Ovary (tissue), 3 donors: ENCODE data around the gene PLEK.

ENCODE experiments used
- EP300 ChIP-seq: sonication (generic); formaldehyde crosslinking; IDR thresholded peaks from one replicate; pipeline ENCODE4 v1.6.1; 2017; ENCODE audit warnings: antibody characterized with exemption
- TF ChIP-seq, protein P1 (sequence below), 3 donors: fragments of 450-650 bp in 2 of 3; fragments of 200-600 bp in 1 of 3; IDR thresholded peaks; one replicate each; pipeline versions ENCODE4 v1.5.1 to v1.8.0; 2016 to 2022; ENCODE audit warnings: antibody characterized with exemption in 3 of 3, mild to moderate bottlenecking in 1 of 3
- donor health status: DM: no; HTN: no; CAD: no.

DNA sequence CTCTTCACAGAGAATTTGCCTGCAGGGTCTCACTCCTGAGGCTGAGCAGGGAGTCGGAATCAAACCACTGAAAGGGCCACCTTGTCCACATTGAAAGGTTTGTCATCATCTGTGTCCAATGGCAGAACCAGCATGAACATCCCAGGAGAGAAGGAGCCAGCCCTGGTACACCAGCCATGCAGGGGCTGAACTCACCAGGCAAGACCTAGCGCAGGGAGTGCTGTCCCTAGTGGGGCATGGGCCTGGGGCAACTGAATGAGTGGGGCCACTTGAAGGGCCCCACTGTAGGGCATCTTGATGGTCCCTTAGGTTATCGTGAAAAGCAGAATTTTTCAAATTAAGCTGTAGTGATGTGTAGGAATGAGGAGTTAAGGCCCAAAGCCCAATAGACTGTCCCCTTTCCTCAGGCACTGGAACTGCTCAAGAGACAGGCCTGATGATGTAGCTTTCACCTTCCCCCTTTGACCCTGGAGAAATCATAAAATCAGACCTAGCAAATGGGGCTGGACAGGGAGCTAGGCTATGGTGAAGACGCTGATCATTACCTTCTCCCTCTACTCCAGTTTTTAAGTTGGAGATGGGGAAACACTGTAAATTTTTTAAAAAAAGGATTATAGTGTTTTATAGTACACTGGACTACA, 8.4 kb upstream of the PLEK start:
- TF ChIP-seq, protein P1, sequence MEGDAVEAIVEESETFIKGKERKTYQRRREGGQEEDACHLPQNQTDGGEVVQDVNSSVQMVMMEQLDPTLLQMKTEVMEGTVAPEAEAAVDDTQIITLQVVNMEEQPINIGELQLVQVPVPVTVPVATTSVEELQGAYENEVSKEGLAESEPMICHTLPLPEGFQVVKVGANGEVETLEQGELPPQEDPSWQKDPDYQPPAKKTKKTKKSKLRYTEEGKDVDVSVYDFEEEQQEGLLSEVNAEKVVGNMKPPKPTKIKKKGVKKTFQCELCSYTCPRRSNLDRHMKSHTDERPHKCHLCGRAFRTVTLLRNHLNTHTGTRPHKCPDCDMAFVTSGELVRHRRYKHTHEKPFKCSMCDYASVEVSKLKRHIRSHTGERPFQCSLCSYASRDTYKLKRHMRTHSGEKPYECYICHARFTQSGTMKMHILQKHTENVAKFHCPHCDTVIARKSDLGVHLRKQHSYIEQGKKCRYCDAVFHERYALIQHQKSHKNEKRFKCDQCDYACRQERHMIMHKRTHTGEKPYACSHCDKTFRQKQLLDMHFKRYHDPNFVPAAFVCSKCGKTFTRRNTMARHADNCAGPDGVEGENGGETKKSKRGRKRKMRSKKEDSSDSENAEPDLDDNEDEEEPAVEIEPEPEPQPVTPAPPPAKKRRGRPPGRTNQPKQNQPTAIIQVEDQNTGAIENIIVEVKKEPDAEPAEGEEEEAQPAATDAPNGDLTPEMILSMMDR (IDR thresholded peaks at IDR 0.05): no peak
- TF ChIP-seq EP300: no peak
